LNCaP clone FGC (cell line): ENCODE measurements around the gene PPIL4.

Experiments used
- DNase-seq: peaks from one replicate; pipeline ENCODE4 v3.0.0-alpha.2; 2011; ENCODE audit warnings: low read depth
- H3K4me3 ChIP-seq: 2 replicates; pipeline ENCODE4 v1.5.1; 2011; ENCODE audit warnings: mild to moderate bottlenecking, low read depth, low read length, control low read depth
- TF ChIP-seq, protein P1 (sequence below): IDR thresholded peaks from 2 replicates; pipeline ENCODE4 v1.5.1; 2012; ENCODE audit warnings: mild to moderate bottlenecking; ENCODE audit not compliant: control insufficient read depth, insufficient read depth; ENCODE audit errors: extremely low read depth

Gene PPIL4

GRCh38 chr6:149493761-149494320, 52.0 kb downstream of the PPIL4 start:
- DNase-seq: no peak
- TF ChIP-seq, protein P1, sequence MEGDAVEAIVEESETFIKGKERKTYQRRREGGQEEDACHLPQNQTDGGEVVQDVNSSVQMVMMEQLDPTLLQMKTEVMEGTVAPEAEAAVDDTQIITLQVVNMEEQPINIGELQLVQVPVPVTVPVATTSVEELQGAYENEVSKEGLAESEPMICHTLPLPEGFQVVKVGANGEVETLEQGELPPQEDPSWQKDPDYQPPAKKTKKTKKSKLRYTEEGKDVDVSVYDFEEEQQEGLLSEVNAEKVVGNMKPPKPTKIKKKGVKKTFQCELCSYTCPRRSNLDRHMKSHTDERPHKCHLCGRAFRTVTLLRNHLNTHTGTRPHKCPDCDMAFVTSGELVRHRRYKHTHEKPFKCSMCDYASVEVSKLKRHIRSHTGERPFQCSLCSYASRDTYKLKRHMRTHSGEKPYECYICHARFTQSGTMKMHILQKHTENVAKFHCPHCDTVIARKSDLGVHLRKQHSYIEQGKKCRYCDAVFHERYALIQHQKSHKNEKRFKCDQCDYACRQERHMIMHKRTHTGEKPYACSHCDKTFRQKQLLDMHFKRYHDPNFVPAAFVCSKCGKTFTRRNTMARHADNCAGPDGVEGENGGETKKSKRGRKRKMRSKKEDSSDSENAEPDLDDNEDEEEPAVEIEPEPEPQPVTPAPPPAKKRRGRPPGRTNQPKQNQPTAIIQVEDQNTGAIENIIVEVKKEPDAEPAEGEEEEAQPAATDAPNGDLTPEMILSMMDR: no peak
- H3K4me3 ChIP-seq: no peak overlapping the region

- DNase-seq: no peak
- H3K4me3 ChIP-seq: no peak overlapping the region
- TF ChIP-seq, protein P1: no peak
Observed at GRCh38 chr6:149492798-149493343, 53.0 kb downstream of the PPIL4 start.

DNA sequence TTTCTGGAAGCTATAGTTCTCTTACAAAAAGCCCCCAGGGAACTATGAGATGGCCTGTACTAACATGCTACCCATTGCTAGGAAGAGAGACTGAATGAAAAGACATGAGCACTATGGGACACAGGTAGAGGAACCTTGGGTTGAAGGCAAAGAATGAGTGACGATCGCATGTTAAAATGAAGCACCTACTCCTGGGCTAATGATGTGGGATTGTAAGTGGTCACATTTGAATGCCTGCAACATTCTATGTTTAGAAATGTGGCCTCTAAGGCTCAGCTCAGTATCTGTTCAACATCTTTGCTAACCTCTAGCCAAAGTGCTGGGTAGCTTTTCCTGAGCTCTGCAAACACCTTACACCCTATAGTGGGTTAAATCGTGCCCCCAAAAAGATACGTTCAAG, 55.9 kb downstream of the PPIL4 start:
- TF ChIP-seq, protein P1: no peak
- H3K4me3 ChIP-seq: no peak overlapping the region
- no peak for DNase-seq

- TF ChIP-seq, protein P1: no peak
- no peak overlapping the region for H3K4me3 ChIP-seq
- DNase-seq: no peak
Observed at GRCh38 chr6:149488815-149489214, 57.0 kb downstream of the PPIL4 start.

DNA sequence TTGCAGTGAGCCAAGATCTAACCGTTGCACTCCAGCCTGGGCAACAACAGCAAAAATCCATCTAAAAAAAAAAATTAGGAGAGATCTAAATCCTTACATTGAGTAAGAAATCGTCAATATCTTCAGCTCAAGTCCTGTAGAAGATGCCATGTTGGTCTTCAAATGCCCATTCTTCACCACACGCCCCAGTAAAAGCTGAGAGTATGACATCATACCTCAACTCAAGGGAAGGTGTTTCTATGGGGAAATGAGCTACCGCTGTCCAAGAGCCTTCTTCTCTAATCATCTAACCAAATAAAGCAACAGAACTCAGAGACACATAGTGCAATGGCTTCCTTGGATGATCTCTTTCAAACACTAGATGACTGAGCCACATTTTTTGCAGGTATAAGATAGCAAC, 58.5 kb downstream of the PPIL4 start:
- DNase-seq: no peak
- TF ChIP-seq, protein P1: no peak
- H3K4me3 ChIP-seq: no peak overlapping the region

- no peak within 1 kb of the TSS for H3K4me3 ChIP-seq
- DNase-seq: no peak
Observed at GRCh38 chr6:149484733-149485700, 60.8 kb downstream of the PPIL4 start, which contains the start of gene ZC3H12D. Gene ZC3H12D, minus strand, starts transcription at chr6:149485014. Its CDS starts 10,471 bp downstream, at chr6:149474543.

More at GRCh38 chr6:149484733-149485700, 60.8 kb downstream of the PPIL4 start, which contains the start of gene ZC3H12D:
- TF ChIP-seq, protein P1: no peak
